ENCODE data around the gene GRAMD1B. TPM values are rescaled to one million over a fixed set of nuclear protein-coding genes. Genes with fewer than 3 reads are reported as not detected.

Gene GRAMD1B
- total RNA-seq, 2 experiments from 2014 or later, result 16.1 to 21.8 TPM

GRCh38 chr11:123558536-123559315, 128.7 kb downstream of the GRAMD1B start:
- CTCF ChIA-PET, result no interaction called here
- ATAC-seq (ENCODE audit: poor library complexity), result no peak
- Mint-ChIP-seq H3K27me3 (no peaks in the 10 kb centered on the region), H3K36me3 (ENCODE audit: low read depth) (no peaks in the 10 kb centered on the region), H3K4me3 (no peak overlapping the region), H3K27ac (no peak overlapping the region), H3K9me3 (no peaks in the 10 kb centered on the region), H3K4me1 (ENCODE audit: low read depth) (peaks cover 13% of the 10 kb centered on the region)
- Histone ChIP-seq H3K27me3 (ENCODE audit: control insufficient read depth in 1 of 2, insufficient read depth in 2 of 2, low read length in 2 of 2) (no peaks in the 10 kb centered on the region), H3K27ac (ENCODE audit: low read depth in 1 of 2, low read length in 2 of 2) (no peak overlapping the region), H3K36me3 (ENCODE audit: insufficient read depth, low read length) (no peaks in the 10 kb centered on the region), H3K4me1 (ENCODE audit: insufficient read depth, low read length) (peaks cover 7% of the 10 kb centered on the region), H3K4me3 (ENCODE audit: low read length) (no peak overlapping the region), H3K9me3 (ENCODE audit: control insufficient read depth in 1 of 2, insufficient read depth in 1 of 2, low read length in 2 of 2) (no peaks in the 10 kb centered on the region)
- no peak for DNase-seq
- POLR2A ChIA-PET, result no interaction called here
- intact Hi-C loops (cut with DNase I, micrococcal nuclease), result no loop called here
- TF ChIP-seq CTCF (IDR thresholded peaks at IDR 0.05), result no peak

- no peaks in the 10 kb centered on the region for H3K9me3 ChIP-seq (ENCODE audit: control insufficient read depth in 1 of 2, insufficient read depth in 1 of 2, low read length in 2 of 2)
- no peaks in the 10 kb centered on the region for H3K36me3 ChIP-seq (ENCODE audit: insufficient read depth, low read length)
- no peaks in the 10 kb centered on the region for H3K27me3 Mint-ChIP-seq
- peak overlapping the region; percentile 15 for H3K4me3 ChIP-seq (ENCODE audit: low read length)
- H3K4me1 Mint-ChIP-seq (ENCODE audit: low read depth), result peaks cover 13% of the 10 kb centered on the region
- H3K4me3 Mint-ChIP-seq, result peak overlapping the region; percentile 89
- ATAC-seq (ENCODE audit: poor library complexity) (no peak), DNase-seq (no peak)
- TF ChIP-seq CTCF (IDR thresholded peaks at IDR 0.05), result no peak
- H3K27me3 ChIP-seq (ENCODE audit: control insufficient read depth in 1 of 2, insufficient read depth in 2 of 2, low read length in 2 of 2), result no peaks in the 10 kb centered on the region
- peak overlapping the region; percentile 75 for H3K27ac Mint-ChIP-seq
- intact Hi-C loops (cut with DNase I, micrococcal nuclease), result no loop called here
- CTCF ChIA-PET, result no interaction called here
- no peak overlapping the region for H3K27ac ChIP-seq (ENCODE audit: low read depth in 1 of 2, low read length in 2 of 2)
- POLR2A ChIA-PET, result no interaction called here
- H3K4me1 ChIP-seq (ENCODE audit: insufficient read depth, low read length), result peaks cover 7% of the 10 kb centered on the region
- no peaks in the 10 kb centered on the region for H3K9me3 Mint-ChIP-seq
- no peaks in the 10 kb centered on the region for H3K36me3 Mint-ChIP-seq (ENCODE audit: low read depth)
These were observed 129.5 kb downstream of the GRAMD1B start for GRCh38 chr11:123559523-123559955.

GRCh38 chr11:123560006-123560405, 129.9 kb downstream of the GRAMD1B start:
- Mint-ChIP-seq H3K27ac (peak overlapping the region; percentile 75), H3K27me3 (no peaks in the 10 kb centered on the region), H3K4me3 (peak overlapping the region; percentile 89), H3K4me1 (ENCODE audit: low read depth) (peaks cover 13% of the 10 kb centered on the region), H3K9me3 (no peaks in the 10 kb centered on the region), H3K36me3 (ENCODE audit: low read depth) (no peaks in the 10 kb centered on the region)
- peaks cover 7% of the 10 kb centered on the region for H3K4me1 ChIP-seq (ENCODE audit: insufficient read depth, low read length)
- DNase-seq (peak in 6 of 14 experiments; percentile 21 to 72 (median 46)), ATAC-seq (ENCODE audit: poor library complexity) (peak; percentile 92)
- no peak for TF ChIP-seq CTCF (IDR thresholded peaks at IDR 0.05)
- CTCF ChIA-PET, result no interaction called here
- POLR2A ChIA-PET, result no interaction called here
- intact Hi-C loops (cut with DNase I, micrococcal nuclease), result no loop called here
- peak overlapping the region; percentile 15 for H3K4me3 ChIP-seq (ENCODE audit: low read length)
- H3K36me3 ChIP-seq (ENCODE audit: insufficient read depth, low read length), result no peaks in the 10 kb centered on the region
- H3K9me3 ChIP-seq (ENCODE audit: control insufficient read depth in 1 of 2, insufficient read depth in 1 of 2, low read length in 2 of 2), result no peaks in the 10 kb centered on the region
- no peak overlapping the region for H3K27ac ChIP-seq (ENCODE audit: low read depth in 1 of 2, low read length in 2 of 2)
- H3K27me3 ChIP-seq (ENCODE audit: control insufficient read depth in 1 of 2, insufficient read depth in 2 of 2, low read length in 2 of 2), result no peaks in the 10 kb centered on the region

All from CD4-positive, alpha-beta T cell (primary cell).